SK-N-SH treated with all-trans-retinoic acid at 6 μM for 48 hours (cell line): ENCODE results near the gene TBX1.

Source experiments
- ATAC-seq: fragments of 200-7000 bp; cut with Tn5 transposase; 3 replicates; pipeline ENCODE4 v1.9.1; 2020; ENCODE audit warnings: mild to moderate bottlenecking, moderate library complexity
- ARNTL ChIP-seq: fragments of 450-650 bp; formaldehyde crosslinking; IDR thresholded peaks from 2 replicates; pipeline ENCODE4 v1.5.0; 2020; ENCODE audit warnings: low read depth, mild to moderate bottlenecking, moderate library complexity, borderline replicate concordance
- CSDC2 ChIP-seq: fragments of 250-450 bp; sonication (Bioruptor Pico); IDR thresholded peaks from 2 replicates; pipeline ENCODE4 v1.5.0; 2020; ENCODE audit warnings: mild to moderate bottlenecking, moderate library complexity
- ISL1 ChIP-seq: fragments of 250-450 bp; sonication (Bioruptor Pico); IDR thresholded peaks from 2 replicates; pipeline ENCODE4 v2.1.2; 2022; ENCODE audit warnings: mild to moderate bottlenecking, moderate library complexity
- OSR1 ChIP-seq: fragments of 250-450 bp; sonication (Bioruptor Pico); IDR thresholded peaks from 2 replicates; pipeline ENCODE4 v1.8.0; 2022; ENCODE audit warnings: moderate library complexity, mild to moderate bottlenecking, inconsistent platforms
- PPARA ChIP-seq: fragments of 250-450 bp; sonication (Bioruptor Pico); IDR thresholded peaks from 2 replicates; pipeline ENCODE4 v1.5.0; 2020; ENCODE audit warnings: mild to moderate bottlenecking, borderline replicate concordance
- RARB ChIP-seq: fragments of 250-450 bp; sonication (Bioruptor Pico); IDR thresholded peaks from 2 replicates; pipeline ENCODE4 v1.8.0; 2021; ENCODE audit warnings: mild to moderate bottlenecking, moderate library complexity
- TCF4 ChIP-seq: fragments of 250-450 bp; sonication (Bioruptor Pico); IDR thresholded peaks from 2 replicates; pipeline ENCODE4 v1.8.0; 2021; ENCODE audit warnings: mild to moderate bottlenecking, moderate library complexity, borderline replicate concordance
- TOX ChIP-seq: fragments of 250-450 bp; sonication (Bioruptor Pico); IDR thresholded peaks from 2 replicates; pipeline ENCODE4 v1.8.0; 2021; ENCODE audit warnings: mild to moderate bottlenecking, moderate library complexity, borderline replicate concordance
- ZC3H10 ChIP-seq: fragments of 250-450 bp; sonication (Bioruptor Pico); IDR thresholded peaks from 2 replicates; pipeline ENCODE4 v1.5.1; 2021; ENCODE audit warnings: mild to moderate bottlenecking, moderate library complexity
- ZFP3 ChIP-seq: fragments of 250-450 bp; sonication (Bioruptor Pico); IDR thresholded peaks from 2 replicates; pipeline ENCODE4 v1.5.0; 2020; ENCODE audit warnings: mild to moderate bottlenecking, moderate library complexity
- ZFP30 ChIP-seq: fragments of 450-650 bp; formaldehyde crosslinking; IDR thresholded peaks from 2 replicates; pipeline ENCODE4 v1.5.0; 2022; ENCODE audit warnings: mild to moderate bottlenecking, moderate library complexity
- ZNF565 ChIP-seq: fragments of 450-650 bp; formaldehyde crosslinking; conservative IDR thresholded peaks from 2 replicates; pipeline ENCODE4 v1.5.0; 2020; ENCODE audit warnings: low read depth, mild to moderate bottlenecking, moderate library complexity
- ZNF70 ChIP-seq: fragments of 450-650 bp; formaldehyde crosslinking; IDR thresholded peaks from 2 replicates; pipeline ENCODE4 v1.5.0; 2020; ENCODE audit warnings: mild to moderate bottlenecking, moderate library complexity
- TF ChIP-seq, protein P1 (sequence below): fragments of 250-450 bp; sonication (Bioruptor Pico); IDR thresholded peaks from 2 replicates; pipeline ENCODE4 v1.5.1; 2020; ENCODE audit warnings: low read depth, mild to moderate bottlenecking, moderate library complexity
- TF ChIP-seq, protein P2 (sequence below): fragments of 250-450 bp; sonication (Bioruptor Pico); IDR thresholded peaks from 2 replicates; pipeline ENCODE4 v1.8.0; 2021; ENCODE audit warnings: low read depth, mild to moderate bottlenecking, moderate library complexity, borderline replicate concordance
- TF ChIP-seq, protein P3 (sequence below): fragments of 250-450 bp; sonication (Bioruptor Pico); IDR thresholded peaks from 2 replicates; pipeline ENCODE4 v1.5.0; 2020; ENCODE audit warnings: mild to moderate bottlenecking, moderate library complexity
- TF ChIP-seq, protein P4 (sequence below): fragments of 250-450 bp; sonication (Bioruptor Pico); IDR thresholded peaks from 2 replicates; pipeline ENCODE4 v1.8.0; 2020; ENCODE audit warnings: mild to moderate bottlenecking, moderate library complexity, borderline replicate concordance
- TF ChIP-seq, protein P5 (sequence below): fragments of 250-450 bp; sonication (Bioruptor Pico); IDR thresholded peaks from 2 replicates; pipeline ENCODE4 v1.5.1; 2021; ENCODE audit warnings: mild to moderate bottlenecking, moderate library complexity

Gene TBX1

DNA sequence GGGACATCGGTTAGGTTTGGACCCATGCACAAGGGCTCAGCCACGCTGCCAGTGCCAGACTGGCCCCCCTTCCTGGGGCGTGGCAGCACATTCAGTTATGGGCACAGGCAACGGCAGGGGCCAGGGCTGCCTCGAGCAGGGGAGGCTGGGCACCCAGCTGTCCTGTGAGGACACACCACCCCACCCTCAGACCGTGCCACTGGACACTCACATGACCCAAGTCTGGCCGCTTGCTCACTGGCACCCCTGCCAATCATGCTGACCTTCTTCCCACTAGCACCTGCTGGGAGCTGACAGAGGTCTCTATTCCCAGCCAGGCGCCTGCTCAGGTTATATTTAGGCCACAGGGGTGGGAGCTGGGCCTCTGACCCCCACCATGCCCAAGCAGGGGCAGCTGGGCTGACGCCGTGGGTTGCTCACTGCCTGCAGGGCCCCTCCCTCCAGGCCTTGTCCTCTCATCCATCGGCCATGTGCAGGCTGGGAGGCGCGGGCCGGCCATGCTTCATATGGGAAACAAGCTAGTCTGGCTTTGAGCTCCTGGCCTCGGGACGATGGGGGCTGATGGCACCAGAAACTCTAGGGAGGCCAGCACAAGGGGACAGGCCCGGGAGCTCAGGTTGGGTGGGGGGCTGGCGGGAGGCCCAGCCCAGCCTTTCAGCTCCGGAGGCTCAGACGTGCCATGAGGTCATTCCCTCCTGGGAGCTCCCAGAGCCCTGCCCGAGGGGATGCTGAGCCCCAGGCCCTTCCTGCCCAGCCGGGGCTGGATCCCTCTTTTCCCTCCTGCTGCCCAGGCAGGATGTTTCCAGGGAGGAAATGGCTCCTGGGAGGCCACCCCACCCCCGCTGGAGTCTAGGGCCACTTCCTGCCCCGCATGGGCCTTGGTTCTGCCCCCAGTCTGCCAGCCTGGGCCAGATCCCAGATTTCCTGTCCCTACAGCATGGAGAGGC, 15.2 kb upstream of the TBX1 start:
- ATAC-seq, result no peak; the same call in 2 of the 3 replicates
- TF ChIP-seq ZFP30 (CRISPR knock-in tag) (no peak), TCF4 (CRISPR knock-in tag) (no peak)
- TF ChIP-seq, protein P1, sequence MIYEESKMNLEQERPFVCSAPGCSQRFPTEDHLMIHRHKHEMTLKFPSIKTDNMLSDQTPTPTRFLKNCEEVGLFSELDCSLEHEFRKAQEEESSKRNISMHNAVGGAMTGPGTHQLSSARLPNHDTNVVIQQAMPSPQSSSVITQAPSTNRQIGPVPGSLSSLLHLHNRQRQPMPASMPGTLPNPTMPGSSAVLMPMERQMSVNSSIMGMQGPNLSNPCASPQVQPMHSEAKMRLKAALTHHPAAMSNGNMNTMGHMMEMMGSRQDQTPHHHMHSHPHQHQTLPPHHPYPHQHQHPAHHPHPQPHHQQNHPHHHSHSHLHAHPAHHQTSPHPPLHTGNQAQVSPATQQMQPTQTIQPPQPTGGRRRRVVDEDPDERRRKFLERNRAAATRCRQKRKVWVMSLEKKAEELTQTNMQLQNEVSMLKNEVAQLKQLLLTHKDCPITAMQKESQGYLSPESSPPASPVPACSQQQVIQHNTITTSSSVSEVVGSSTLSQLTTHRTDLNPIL (CRISPR knock-in tag), result no peak

DNA sequence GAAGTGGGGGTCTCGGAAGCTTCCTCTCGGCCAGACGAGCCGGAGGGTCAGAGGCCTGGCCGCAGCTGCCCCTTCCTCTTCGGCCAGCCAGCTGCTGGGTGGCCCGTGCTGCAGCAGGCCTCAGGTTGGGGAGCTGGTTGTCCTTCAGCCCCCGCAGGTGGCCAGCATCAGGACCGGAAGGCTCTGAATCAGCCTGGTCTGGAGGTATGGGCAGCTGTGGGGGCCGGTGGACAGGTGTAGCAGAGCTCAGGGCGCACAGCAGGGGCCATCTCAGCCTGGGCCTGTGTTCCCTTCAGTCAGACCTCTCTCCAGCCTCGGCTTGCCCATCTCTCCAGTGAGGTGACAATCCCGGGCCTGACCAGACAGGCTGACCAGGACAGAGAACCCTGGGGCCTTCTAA, 13.9 kb upstream of the TBX1 start:
- ATAC-seq, result no peak
- TF ChIP-seq, protein P2, sequence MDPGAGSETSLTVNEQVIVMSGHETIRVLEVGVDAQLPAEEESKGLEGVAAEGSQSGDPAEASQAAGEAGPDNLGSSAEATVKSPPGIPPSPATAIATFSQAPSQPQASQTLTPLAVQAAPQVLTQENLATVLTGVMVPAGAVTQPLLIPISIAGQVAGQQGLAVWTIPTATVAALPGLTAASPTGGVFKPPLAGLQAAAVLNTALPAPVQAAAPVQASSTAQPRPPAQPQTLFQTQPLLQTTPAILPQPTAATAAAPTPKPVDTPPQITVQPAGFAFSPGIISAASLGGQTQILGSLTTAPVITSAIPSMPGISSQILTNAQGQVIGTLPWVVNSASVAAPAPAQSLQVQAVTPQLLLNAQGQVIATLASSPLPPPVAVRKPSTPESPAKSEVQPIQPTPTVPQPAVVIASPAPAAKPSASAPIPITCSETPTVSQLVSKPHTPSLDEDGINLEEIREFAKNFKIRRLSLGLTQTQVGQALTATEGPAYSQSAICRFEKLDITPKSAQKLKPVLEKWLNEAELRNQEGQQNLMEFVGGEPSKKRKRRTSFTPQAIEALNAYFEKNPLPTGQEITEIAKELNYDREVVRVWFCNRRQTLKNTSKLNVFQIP (CRISPR knock-in tag), result no peak
- TF ChIP-seq ARNTL (CRISPR knock-in tag) (no peak), ISL1 (CRISPR knock-in tag) (no peak), ZFP30 (CRISPR knock-in tag) (no peak), ZFP3 (CRISPR knock-in tag) (no peak), ZNF565 (CRISPR knock-in tag) (no peak), CSDC2 (CRISPR knock-in tag) (no peak), RARB (no peak), ZNF70 (CRISPR knock-in tag) (no peak)
- TF ChIP-seq, protein P3, sequence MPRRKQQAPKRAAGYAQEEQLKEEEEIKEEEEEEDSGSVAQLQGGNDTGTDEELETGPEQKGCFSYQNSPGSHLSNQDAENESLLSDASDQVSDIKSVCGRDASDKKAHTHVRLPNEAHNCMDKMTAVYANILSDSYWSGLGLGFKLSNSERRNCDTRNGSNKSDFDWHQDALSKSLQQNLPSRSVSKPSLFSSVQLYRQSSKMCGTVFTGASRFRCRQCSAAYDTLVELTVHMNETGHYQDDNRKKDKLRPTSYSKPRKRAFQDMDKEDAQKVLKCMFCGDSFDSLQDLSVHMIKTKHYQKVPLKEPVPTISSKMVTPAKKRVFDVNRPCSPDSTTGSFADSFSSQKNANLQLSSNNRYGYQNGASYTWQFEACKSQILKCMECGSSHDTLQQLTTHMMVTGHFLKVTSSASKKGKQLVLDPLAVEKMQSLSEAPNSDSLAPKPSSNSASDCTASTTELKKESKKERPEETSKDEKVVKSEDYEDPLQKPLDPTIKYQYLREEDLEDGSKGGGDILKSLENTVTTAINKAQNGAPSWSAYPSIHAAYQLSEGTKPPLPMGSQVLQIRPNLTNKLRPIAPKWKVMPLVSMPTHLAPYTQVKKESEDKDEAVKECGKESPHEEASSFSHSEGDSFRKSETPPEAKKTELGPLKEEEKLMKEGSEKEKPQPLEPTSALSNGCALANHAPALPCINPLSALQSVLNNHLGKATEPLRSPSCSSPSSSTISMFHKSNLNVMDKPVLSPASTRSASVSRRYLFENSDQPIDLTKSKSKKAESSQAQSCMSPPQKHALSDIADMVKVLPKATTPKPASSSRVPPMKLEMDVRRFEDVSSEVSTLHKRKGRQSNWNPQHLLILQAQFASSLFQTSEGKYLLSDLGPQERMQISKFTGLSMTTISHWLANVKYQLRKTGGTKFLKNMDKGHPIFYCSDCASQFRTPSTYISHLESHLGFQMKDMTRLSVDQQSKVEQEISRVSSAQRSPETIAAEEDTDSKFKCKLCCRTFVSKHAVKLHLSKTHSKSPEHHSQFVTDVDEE (CRISPR knock-in tag), result no peak
- TF ChIP-seq, protein P4, sequence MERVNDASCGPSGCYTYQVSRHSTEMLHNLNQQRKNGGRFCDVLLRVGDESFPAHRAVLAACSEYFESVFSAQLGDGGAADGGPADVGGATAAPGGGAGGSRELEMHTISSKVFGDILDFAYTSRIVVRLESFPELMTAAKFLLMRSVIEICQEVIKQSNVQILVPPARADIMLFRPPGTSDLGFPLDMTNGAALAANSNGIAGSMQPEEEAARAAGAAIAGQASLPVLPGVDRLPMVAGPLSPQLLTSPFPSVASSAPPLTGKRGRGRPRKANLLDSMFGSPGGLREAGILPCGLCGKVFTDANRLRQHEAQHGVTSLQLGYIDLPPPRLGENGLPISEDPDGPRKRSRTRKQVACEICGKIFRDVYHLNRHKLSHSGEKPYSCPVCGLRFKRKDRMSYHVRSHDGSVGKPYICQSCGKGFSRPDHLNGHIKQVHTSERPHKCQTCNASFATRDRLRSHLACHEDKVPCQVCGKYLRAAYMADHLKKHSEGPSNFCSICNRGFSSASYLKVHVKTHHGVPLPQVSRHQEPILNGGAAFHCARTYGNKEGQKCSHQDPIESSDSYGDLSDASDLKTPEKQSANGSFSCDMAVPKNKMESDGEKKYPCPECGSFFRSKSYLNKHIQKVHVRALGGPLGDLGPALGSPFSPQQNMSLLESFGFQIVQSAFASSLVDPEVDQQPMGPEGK (CRISPR knock-in tag), result no peak
- TF ChIP-seq, all 23 proteins: peak for 0

DNA sequence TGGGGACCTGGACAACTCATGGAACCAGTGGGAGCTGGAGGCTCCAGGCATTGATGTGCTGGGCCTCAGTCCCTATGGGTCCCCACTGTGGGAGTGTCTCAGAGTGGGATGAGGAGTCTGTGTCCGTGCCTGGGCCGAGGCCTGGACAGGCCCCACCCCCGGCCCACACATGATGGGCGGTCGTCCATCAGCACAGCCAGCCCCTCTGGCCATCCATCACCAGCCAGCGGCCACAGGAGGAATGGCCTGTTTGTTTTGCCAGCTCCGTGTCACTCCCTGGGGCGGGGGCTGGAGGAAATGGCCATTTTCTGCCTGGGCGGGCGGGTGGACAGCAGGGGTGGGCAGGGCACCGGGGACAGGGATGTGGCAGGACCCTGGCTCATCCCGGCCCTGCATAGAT, 13.0 kb upstream of the TBX1 start:
- no peak for ATAC-seq
- TF ChIP-seq TOX (no peak), PPARA (CRISPR knock-in tag) (no peak), ZFP30 (CRISPR knock-in tag) (no peak), ZC3H10 (CRISPR knock-in tag) (no peak), OSR1 (CRISPR knock-in tag) (no peak)
- TF ChIP-seq, protein P5, sequence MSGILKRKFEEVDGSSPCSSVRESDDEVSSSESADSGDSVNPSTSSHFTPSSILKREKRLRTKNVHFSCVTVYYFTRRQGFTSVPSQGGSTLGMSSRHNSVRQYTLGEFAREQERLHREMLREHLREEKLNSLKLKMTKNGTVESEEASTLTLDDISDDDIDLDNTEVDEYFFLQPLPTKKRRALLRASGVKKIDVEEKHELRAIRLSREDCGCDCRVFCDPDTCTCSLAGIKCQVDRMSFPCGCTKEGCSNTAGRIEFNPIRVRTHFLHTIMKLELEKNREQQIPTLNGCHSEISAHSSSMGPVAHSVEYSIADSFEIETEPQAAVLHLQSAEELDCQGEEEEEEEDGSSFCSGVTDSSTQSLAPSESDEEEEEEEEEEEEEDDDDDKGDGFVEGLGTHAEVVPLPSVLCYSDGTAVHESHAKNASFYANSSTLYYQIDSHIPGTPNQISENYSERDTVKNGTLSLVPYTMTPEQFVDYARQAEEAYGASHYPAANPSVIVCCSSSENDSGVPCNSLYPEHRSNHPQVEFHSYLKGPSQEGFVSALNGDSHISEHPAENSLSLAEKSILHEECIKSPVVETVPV (CRISPR knock-in tag), result no peak
- TF ChIP-seq, protein P1 (CRISPR knock-in tag), result no peak
